SK-N-SH (cell line): ENCODE data around the gene C1orf52. TPM values are rescaled to one million over a fixed set of nuclear protein-coding genes. Genes with fewer than 3 reads are reported as not detected.

Experiments used
- CTCF ChIA-PET: fragments of 300-600, 350-600 bp; formaldehyde crosslinking; extraction: SDS; loops from one replicate; lab custom pipeline; 2021; lab: Yijun Ruan, JAX
- POLR2A ChIA-PET: fragments of 350-600 bp; sonication (Branson Sonifier 250); formaldehyde crosslinking; extraction: SDS; loops from one replicate; lab custom pipeline; 2020; ENCODE audit warnings: antibody characterized with exemption, inconsistent platforms; lab: Yijun Ruan, JAX
- DNase-seq: peaks from one replicate; pipeline ENCODE4 v3.0.0; 2012
- H2AFZ ChIP-seq: fragments of 200-600 bp; sonication (generic); 2 replicates; pipeline ENCODE4 v1.8.1; 2016; ENCODE audit warnings: antibody characterized with exemption, mild to moderate bottlenecking, low read depth
- H3F3A ChIP-seq: fragments of 200-600 bp; sonication (generic); replicated peaks from 2 replicates; pipeline ENCODE3; 2016; ENCODE audit warnings: antibody characterized with exemption, mild to moderate bottlenecking; ENCODE audit not compliant: insufficient read depth
- H3K27ac ChIP-seq, 2 experiments: fragments of 200-500 bp in 1 of 2; fragments of 200-600 bp in 1 of 2; sonication (Bioruptor generic) in 1 of 2; sonication (generic), shearing (Covaris generic) in 1 of 2; 2 replicates each; pipeline versions ENCODE4 v1.5.1 to v1.6.1; 2014 to 2016; ENCODE audit warnings: low read depth in 2 of 2, inconsistent platforms in 1 of 2, low read length in 1 of 2, mild to moderate bottlenecking in 1 of 2, mixed read lengths in 1 of 2
- H3K27me3 ChIP-seq: fragments of 200-600 bp; sonication (generic), shearing (Covaris generic); 2 replicates; pipeline ENCODE4 v1.6.1; 2016; ENCODE audit warnings: mixed run types; ENCODE audit not compliant: insufficient read depth
- H3K36me3 ChIP-seq, 2 experiments: fragments of 200-500 bp in 1 of 2; fragments of 200-600 bp in 1 of 2; sonication (Bioruptor generic) in 1 of 2; sonication (generic) in 1 of 2; replicated peaks in 1 of 2; 2 replicates each; pipeline versions ENCODE3 to v1.5.1; 2014 to 2016; ENCODE audit warnings: low read length in 1 of 2, mild to moderate bottlenecking in 1 of 2; ENCODE audit not compliant: insufficient read depth in 2 of 2, control insufficient read depth in 1 of 2
- H3K4me1 ChIP-seq, 2 experiments: fragments of 200-500 bp in 1 of 2; fragments of 200-600 bp in 1 of 2; sonication (Bioruptor generic) in 1 of 2; sonication (generic), shearing (Covaris generic) in 1 of 2; 2 replicates each; pipeline versions ENCODE4 v1.5.1 to v1.6.1; 2014 to 2016; ENCODE audit warnings: low read depth in 1 of 2, low read length in 1 of 2, mixed run types in 1 of 2; ENCODE audit not compliant: insufficient read depth in 2 of 2, control insufficient read depth in 1 of 2
- H3K4me2 ChIP-seq: fragments of 200-600 bp; sonication (generic), shearing (Covaris generic); 2 replicates; pipeline ENCODE4 v1.6.1; 2017; ENCODE audit warnings: mixed run types
- H3K4me3 ChIP-seq, 2 experiments: fragments of 200-500 bp in 1 of 2; fragments of 200-600 bp in 1 of 2; sonication (Bioruptor generic) in 1 of 2; sonication (generic), shearing (Covaris generic) in 1 of 2; 2 replicates each; pipeline versions ENCODE4 v1.5.1 to v1.8.1; 2014 to 2016; ENCODE audit warnings: low read depth in 2 of 2, inconsistent platforms in 1 of 2, low read length in 1 of 2, mild to moderate bottlenecking in 1 of 2, mixed read lengths in 1 of 2, moderate library complexity in 1 of 2
- H3K79me2 ChIP-seq: fragments of 200-600 bp; sonication (generic); 2 replicates; pipeline ENCODE4 v1.8.1; 2017; ENCODE audit warnings: mild to moderate bottlenecking; ENCODE audit not compliant: insufficient read depth
- H3K9ac ChIP-seq: fragments of 200-600 bp; sonication (generic); 2 replicates; pipeline ENCODE4 v1.6.1; 2017; ENCODE audit warnings: mixed run types
- H3K9me2 ChIP-seq: fragments of 200-600 bp; sonication (generic); 2 replicates; pipeline ENCODE4 v1.6.1; 2017; ENCODE audit warnings: mixed run types
- H3K9me3 ChIP-seq: fragments of 200-600 bp; sonication (generic); 2 replicates; pipeline ENCODE4 v1.6.1; 2017; ENCODE audit warnings: mixed run types, mild to moderate bottlenecking, moderate library complexity
- H4K20me1 ChIP-seq: fragments of 200-600 bp; sonication (generic); 2 replicates; pipeline ENCODE4 v1.6.1; 2017; ENCODE audit warnings: mild to moderate bottlenecking, mixed run types; ENCODE audit not compliant: insufficient read depth
- EP300 ChIP-seq, 2 experiments: IDR thresholded peaks; 2 replicates each; pipeline versions ENCODE4 v1.4.0 to v1.6.1; 2012; ENCODE audit warnings: borderline replicate concordance in 1 of 2, low read depth in 1 of 2, low read length in 1 of 2
- GABPA ChIP-seq: IDR thresholded peaks from 2 replicates; pipeline ENCODE4 v1.4.0; 2012; ENCODE audit warnings: low read depth, mild to moderate bottlenecking
- IRF3 ChIP-seq: fragments of 150-350 bp; IDR thresholded peaks from 2 replicates; pipeline ENCODE4 v1.6.1; 2016; ENCODE audit warnings: mild to moderate bottlenecking, low read depth, low read length
- JUND ChIP-seq: IDR thresholded peaks from 2 replicates; pipeline ENCODE4 v1.4.0; 2012
- MAX ChIP-seq: IDR thresholded peaks from 2 replicates; pipeline ENCODE4 v1.4.0; 2012; ENCODE audit warnings: low read depth
- NFIC ChIP-seq: IDR thresholded peaks from 2 replicates; pipeline ENCODE4 v1.4.0; 2012; ENCODE audit warnings: borderline replicate concordance
- RAD21 ChIP-seq: IDR thresholded peaks from 2 replicates; pipeline ENCODE4 v1.6.1; 2012; ENCODE audit warnings: mild to moderate bottlenecking, low read length
- RCOR1 ChIP-seq: fragments of 150-350 bp; IDR thresholded peaks from 2 replicates; pipeline ENCODE4 v1.6.1; 2017; ENCODE audit warnings: antibody characterized with exemption, low read length
- REST ChIP-seq: IDR thresholded peaks from 2 replicates; pipeline ENCODE4 v1.6.1; 2012; ENCODE audit warnings: mild to moderate bottlenecking, low read depth, low read length, moderate library complexity
- RFX5 ChIP-seq: IDR thresholded peaks from 2 replicates; pipeline ENCODE4 v1.6.1; 2012; ENCODE audit warnings: mild to moderate bottlenecking, improper control_type of control experiment, low read length
- RXRA ChIP-seq: IDR thresholded peaks from 2 replicates; pipeline ENCODE4 v1.4.0; 2012; ENCODE audit warnings: low read depth, mild to moderate bottlenecking, borderline replicate concordance
- SIN3A ChIP-seq: IDR thresholded peaks from 2 replicates; pipeline ENCODE4 v1.6.1; 2012; ENCODE audit warnings: low read depth, mild to moderate bottlenecking, low read length, moderate library complexity, borderline replicate concordance
- TEAD4 ChIP-seq: IDR thresholded peaks from 2 replicates; pipeline ENCODE4 v1.4.0; 2012; ENCODE audit warnings: mild to moderate bottlenecking, borderline replicate concordance; ENCODE audit not compliant: insufficient read depth
- USF1 ChIP-seq: IDR thresholded peaks from 2 replicates; pipeline ENCODE4 v1.4.0; 2012; ENCODE audit warnings: low read depth, borderline replicate concordance
- WGBS: methylation state at CpG from one replicate; pipeline ENCODE4 v1.1.6; 2017; ENCODE audit warnings: low lambda C conversion rate; 5-methylcytosine and 5-hydroxymethylcytosine counted together
- polyA plus RNA-seq, 3 experiments: library from polyadenylated mRNA; depleted of rRNA; stranded (reverse); fragments of >200 nt; gene quantifications; 2 replicates each; pipeline ENCODE4 v1.2.3, GENCODE V29; 2012
- TF ChIP-seq, protein P1 (sequence below): fragments of 200-600 bp; sonication (generic); IDR thresholded peaks from 2 replicates; pipeline ENCODE4 v1.6.1; 2017; ENCODE audit warnings: antibody characterized with exemption, mild to moderate bottlenecking, moderate library complexity
- TF ChIP-seq, protein P2 (sequence below): IDR thresholded peaks from 2 replicates; pipeline ENCODE4; 2012

The C1orf52 gene
- polyA plus RNA-seq, 1 of the 3 experiments (the other 2 are of a cell fraction), result 23.4 TPM

DNA sequence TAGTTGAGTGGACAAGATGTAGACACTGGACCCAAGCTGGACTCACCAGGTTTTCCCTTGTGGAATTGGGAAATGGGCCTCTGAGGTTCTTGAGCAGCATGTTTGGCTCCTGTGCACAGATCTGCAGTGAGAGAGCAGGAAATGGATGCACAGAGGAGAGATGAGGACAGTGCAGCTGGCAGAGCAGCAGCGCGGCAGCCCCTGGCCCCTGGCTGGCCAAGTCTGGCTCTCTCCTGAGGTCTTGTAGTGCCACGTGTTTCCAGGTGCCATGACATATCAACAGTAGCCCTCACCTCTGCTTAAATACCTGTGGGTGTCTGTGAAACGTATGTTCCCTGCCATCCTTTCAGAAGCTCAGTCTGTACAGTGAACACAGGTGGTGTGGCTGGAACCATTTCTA lies 36.2 kb upstream of the C1orf52 start:
- no peaks in the 10 kb centered on the region for H3K27me3 ChIP-seq
- no peak overlapping the region for H3K4me3 ChIP-seq
- TF ChIP-seq USF1, result no peak
- TF ChIP-seq EP300 (IDR thresholded peaks at IDR 0.05; ENCODE audit: borderline replicate concordance in 1 of 2, low read depth in 1 of 2, low read length in 1 of 2), result no peak
- no peak for TF ChIP-seq TEAD4
- no peak for TF ChIP-seq IRF3
- TF ChIP-seq, protein P1, sequence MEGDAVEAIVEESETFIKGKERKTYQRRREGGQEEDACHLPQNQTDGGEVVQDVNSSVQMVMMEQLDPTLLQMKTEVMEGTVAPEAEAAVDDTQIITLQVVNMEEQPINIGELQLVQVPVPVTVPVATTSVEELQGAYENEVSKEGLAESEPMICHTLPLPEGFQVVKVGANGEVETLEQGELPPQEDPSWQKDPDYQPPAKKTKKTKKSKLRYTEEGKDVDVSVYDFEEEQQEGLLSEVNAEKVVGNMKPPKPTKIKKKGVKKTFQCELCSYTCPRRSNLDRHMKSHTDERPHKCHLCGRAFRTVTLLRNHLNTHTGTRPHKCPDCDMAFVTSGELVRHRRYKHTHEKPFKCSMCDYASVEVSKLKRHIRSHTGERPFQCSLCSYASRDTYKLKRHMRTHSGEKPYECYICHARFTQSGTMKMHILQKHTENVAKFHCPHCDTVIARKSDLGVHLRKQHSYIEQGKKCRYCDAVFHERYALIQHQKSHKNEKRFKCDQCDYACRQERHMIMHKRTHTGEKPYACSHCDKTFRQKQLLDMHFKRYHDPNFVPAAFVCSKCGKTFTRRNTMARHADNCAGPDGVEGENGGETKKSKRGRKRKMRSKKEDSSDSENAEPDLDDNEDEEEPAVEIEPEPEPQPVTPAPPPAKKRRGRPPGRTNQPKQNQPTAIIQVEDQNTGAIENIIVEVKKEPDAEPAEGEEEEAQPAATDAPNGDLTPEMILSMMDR, result no peak
- TF ChIP-seq RFX5, result no peak
- no peak for TF ChIP-seq MAX
- no peak for TF ChIP-seq SIN3A
- TF ChIP-seq RXRA, result no peak
- TF ChIP-seq GABPA, result no peak
- DNase-seq, result no peak
- H3K4me1 ChIP-seq, result peaks cover 0 to 30% of the 10 kb centered on the region in 2 experiments; a peak in 2 of 4 replicates
- H3K27ac ChIP-seq, result no peak overlapping the region
- H3F3A ChIP-seq, result peaks cover 19% of the 10 kb centered on the region
- no peaks in the 10 kb centered on the region for H3K79me2 ChIP-seq
- no peaks in the 10 kb centered on the region for H3K36me3 ChIP-seq
- ChIA-PET CTCF (interaction anchor here (0.9 to 5.1 kb wide), 4 partner anchors 13 to 589 kb away, joined by 3 to 24 read pairs (median 3); no protein-coding TSS in a partner anchor), POLR2A (no interaction called here)
- no peaks in the 10 kb centered on the region for H3K9me2 ChIP-seq
- H3K9ac ChIP-seq, result no peak overlapping the region
- no peak overlapping the region for H2AFZ ChIP-seq
- no peak overlapping the region for H3K4me2 ChIP-seq
- H4K20me1 ChIP-seq, result no peaks in the 10 kb centered on the region
- 60% methylated on average over 1 of the region's 4 CpGs for WGBS
- no peaks in the 10 kb centered on the region for H3K9me3 ChIP-seq

DNA sequence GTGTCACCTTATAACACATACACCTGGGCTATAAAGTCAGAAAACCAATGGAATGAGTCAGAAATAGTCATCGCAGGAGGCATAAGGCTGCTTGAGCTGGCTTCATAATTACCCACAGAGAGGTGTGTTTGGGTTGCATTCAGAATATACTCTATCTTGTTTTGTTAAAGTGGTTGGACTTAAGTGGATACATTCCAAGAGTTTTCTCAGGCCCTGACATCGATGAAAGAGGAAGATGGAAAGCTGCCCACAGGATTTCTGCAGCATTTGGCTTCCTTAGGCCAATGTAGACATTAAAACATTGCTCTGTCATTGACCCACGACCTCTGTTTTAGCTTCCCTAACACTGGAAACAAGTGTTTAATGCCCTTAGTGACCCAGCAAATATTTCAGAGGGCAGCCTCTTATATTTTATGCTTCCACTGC lies 35.6 kb upstream of the C1orf52 start:
- CTCF ChIA-PET, result interaction anchor here (0.9 to 5.1 kb wide), 3 partner anchors 13 to 589 kb away, joined by 3 to 24 read pairs (median 3); no protein-coding TSS in a partner anchor
- no peak for DNase-seq
- H3K4me1 ChIP-seq, result peaks cover 0 to 34% of the 10 kb centered on the region in 2 experiments; a peak in 2 of 4 replicates
- no peak overlapping the region for H3K4me2 ChIP-seq
- no peaks in the 10 kb centered on the region for H4K20me1 ChIP-seq
- no peak overlapping the region for H2AFZ ChIP-seq
- H3K4me3 ChIP-seq, result no peak overlapping the region
- POLR2A ChIA-PET, result no interaction called here
- no peaks in the 10 kb centered on the region for H3K9me2 ChIP-seq
- H3K9me3 ChIP-seq, result no peaks in the 10 kb centered on the region
- H3K79me2 ChIP-seq, result no peaks in the 10 kb centered on the region
- no peaks in the 10 kb centered on the region for H3K27me3 ChIP-seq
- H3F3A ChIP-seq, result peaks cover 21% of the 10 kb centered on the region
- whole genome bisulfite sequencing, result 65% methylated on average over 3 of the region's 3 CpGs
- H3K27ac ChIP-seq, result no peak overlapping the region
- H3K36me3 ChIP-seq, result no peaks in the 10 kb centered on the region
- no peak overlapping the region for H3K9ac ChIP-seq
- TF ChIP-seq RCOR1, result no peak
- no peak for TF ChIP-seq TEAD4
- no peak for TF ChIP-seq REST
- TF ChIP-seq, protein P2, sequence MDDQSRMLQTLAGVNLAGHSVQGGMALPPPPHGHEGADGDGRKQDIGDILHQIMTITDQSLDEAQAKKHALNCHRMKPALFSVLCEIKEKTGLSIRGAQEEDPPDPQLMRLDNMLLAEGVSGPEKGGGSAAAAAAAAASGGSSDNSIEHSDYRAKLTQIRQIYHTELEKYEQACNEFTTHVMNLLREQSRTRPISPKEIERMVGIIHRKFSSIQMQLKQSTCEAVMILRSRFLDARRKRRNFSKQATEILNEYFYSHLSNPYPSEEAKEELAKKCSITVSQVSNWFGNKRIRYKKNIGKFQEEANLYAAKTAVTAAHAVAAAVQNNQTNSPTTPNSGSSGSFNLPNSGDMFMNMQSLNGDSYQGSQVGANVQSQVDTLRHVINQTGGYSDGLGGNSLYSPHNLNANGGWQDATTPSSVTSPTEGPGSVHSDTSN, result no peak
- no peak for TF ChIP-seq USF1
- no peak for TF ChIP-seq RAD21
- no peak for TF ChIP-seq NFIC
- no peak for TF ChIP-seq JUND
